Duodenal mucosa (tissue), 2 donors: ENCODE data around the gene DCN.

Experiments used
- H3K27ac ChIP-seq: one replicate; pipeline ENCODE4 v1.7.0; 2013; ENCODE audit warnings: low read depth, low read length
- H3K27me3 ChIP-seq, 2 donors: one replicate each; pipeline ENCODE4 v1.7.0; 2013; ENCODE audit warnings: low read length in 2 of 2, control low read depth in 1 of 2; ENCODE audit not compliant: insufficient read depth in 2 of 2, control insufficient read depth in 1 of 2
- H3K36me3 ChIP-seq, 2 donors: one replicate each; pipeline ENCODE4 v1.7.0; 2013; ENCODE audit warnings: low read length in 2 of 2, control low read depth in 1 of 2; ENCODE audit not compliant: insufficient read depth in 2 of 2, control insufficient read depth in 1 of 2
- H3K4me1 ChIP-seq, 2 donors: one replicate each; pipeline ENCODE4 v1.7.0; 2013; ENCODE audit warnings: low read length in 2 of 2, control low read depth in 1 of 2; ENCODE audit not compliant: insufficient read depth in 2 of 2, control insufficient read depth in 1 of 2
- H3K4me3 ChIP-seq, 2 donors: one replicate each; pipeline ENCODE4 v1.7.0; 2013; ENCODE audit warnings: low read length in 2 of 2, low read depth in 1 of 2
- H3K9ac ChIP-seq, 2 donors: one replicate each; pipeline ENCODE4 v1.7.0; 2013; ENCODE audit warnings: low read length in 2 of 2, low read depth in 1 of 2
- H3K9me3 ChIP-seq, 2 donors: one replicate each; pipeline ENCODE4 v1.7.0; 2013; ENCODE audit warnings: low read length in 2 of 2, control low read depth in 1 of 2; ENCODE audit not compliant: control insufficient read depth in 1 of 2

The DCN gene

DNA sequence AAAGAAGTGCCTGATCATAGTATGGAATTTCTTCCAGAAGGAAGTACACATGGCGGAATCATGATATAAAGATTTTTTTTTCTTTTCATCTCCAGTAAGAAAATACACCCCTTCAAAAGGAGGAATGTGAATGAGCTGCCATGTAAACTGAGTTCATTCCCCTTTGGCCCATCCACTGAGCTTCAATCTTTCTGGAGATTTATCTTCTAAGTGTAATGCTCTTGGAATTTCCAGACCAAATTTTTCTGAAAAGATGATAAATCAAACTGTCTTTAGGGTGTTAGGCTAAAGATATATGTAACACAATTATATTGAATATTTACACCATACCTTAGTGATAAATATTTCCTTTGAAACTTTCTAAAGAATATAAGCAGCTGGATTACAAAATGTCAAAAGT, 5.2 kb downstream of the DCN start:
- Histone ChIP-seq H3K36me3 (no peaks in the 10 kb centered on the region), H3K9ac (no peak overlapping the region), H3K27ac (no peak overlapping the region), H3K27me3 (no peaks in the 10 kb centered on the region), H3K4me1 (peaks cover 0 to 5% of the 10 kb centered on the region in 2 donors), H3K4me3 (peak overlapping the region in 1 of 2 donors; percentile 4), H3K9me3 (no peaks in the 10 kb centered on the region)

DNA sequence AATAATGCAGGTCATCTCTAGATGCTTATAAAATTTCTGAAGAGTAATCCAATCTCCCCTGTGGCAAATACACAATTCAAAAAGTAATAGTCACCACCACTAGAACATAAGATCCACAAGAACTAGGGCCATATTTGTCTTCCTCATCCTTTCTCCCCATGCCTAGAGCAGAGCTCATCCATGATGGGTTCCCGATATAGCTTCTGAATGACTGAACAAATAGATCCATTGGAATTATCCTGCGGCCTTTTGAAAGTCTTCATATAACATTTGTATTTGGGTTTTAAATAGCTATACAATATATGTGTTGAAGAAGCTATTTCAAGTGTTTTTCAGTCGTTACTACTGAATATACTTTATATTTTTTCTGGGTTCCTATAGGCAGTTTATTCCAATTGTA, 5.7 kb downstream of the DCN start:
- Histone ChIP-seq H3K27me3 (no peaks in the 10 kb centered on the region), H3K9ac (no peak overlapping the region), H3K36me3 (no peaks in the 10 kb centered on the region), H3K4me3 (peak overlapping the region in 1 of 2 donors; percentile 30), H3K27ac (no peak overlapping the region), H3K4me1 (peaks cover 0 to 5% of the 10 kb centered on the region in 2 donors), H3K9me3 (no peaks in the 10 kb centered on the region)

GRCh38 chr12:91176358-91176757, 6.3 kb downstream of the DCN start:
- H3K4me3 ChIP-seq = no peak overlapping the region
- H3K9me3 ChIP-seq = no peaks in the 10 kb centered on the region
- H3K9ac ChIP-seq = no peak overlapping the region
- no peaks in the 10 kb centered on the region for H3K36me3 ChIP-seq
- peaks cover 0 to 5% of the 10 kb centered on the region in 2 donors for H3K4me1 ChIP-seq
- no peaks in the 10 kb centered on the region for H3K27me3 ChIP-seq
- no peak overlapping the region for H3K27ac ChIP-seq

- Histone ChIP-seq H3K27ac (no peak overlapping the region), H3K27me3 (no peaks in the 10 kb centered on the region), H3K9me3 (no peaks in the 10 kb centered on the region), H3K4me3 (peak overlapping the region in 1 of 2 donors; percentile 8), H3K36me3 (no peaks in the 10 kb centered on the region), H3K9ac (no peak overlapping the region), H3K4me1 (peaks cover 0 to 2% of the 10 kb centered on the region in 2 donors)
Observed at GRCh38 chr12:91173124-91173523, 9.5 kb downstream of the DCN start.

- Histone ChIP-seq H3K9ac (no peak overlapping the region), H3K4me3 (no peak overlapping the region), H3K4me1 (no peaks in the 10 kb centered on the region), H3K36me3 (no peaks in the 10 kb centered on the region), H3K9me3 (no peaks in the 10 kb centered on the region), H3K27me3 (no peaks in the 10 kb centered on the region), H3K27ac (no peak overlapping the region)
Observed at GRCh38 chr12:91172096-91172495, 10.5 kb downstream of the DCN start.

- Histone ChIP-seq H3K4me3 (no peak overlapping the region), H3K36me3 (no peaks in the 10 kb centered on the region), H3K9me3 (no peaks in the 10 kb centered on the region), H3K9ac (no peak overlapping the region), H3K27me3 (no peaks in the 10 kb centered on the region), H3K27ac (no peak overlapping the region), H3K4me1 (no peaks in the 10 kb centered on the region)
Observed at GRCh38 chr12:91171476-91171875, 11.1 kb downstream of the DCN start.

DNA sequence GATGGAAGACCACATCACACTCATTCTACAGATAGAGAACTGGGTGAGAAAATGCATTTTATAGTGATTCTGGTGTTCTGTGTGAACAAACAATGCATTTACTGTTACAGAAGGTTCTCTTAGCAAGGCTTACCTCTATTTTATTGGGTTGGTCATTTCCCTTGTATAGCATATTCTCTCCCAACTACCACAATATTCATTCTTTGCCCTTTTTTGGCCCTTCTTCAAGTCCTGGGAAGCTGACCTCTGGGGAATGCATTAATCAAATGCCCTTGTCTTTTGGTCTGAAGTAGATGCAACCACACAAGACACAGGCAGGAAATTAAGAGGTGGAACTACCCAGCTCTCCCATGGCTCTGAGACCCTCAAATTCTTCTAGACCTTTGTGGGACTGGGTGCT, 19.5 kb downstream of the DCN start:
- Histone ChIP-seq H3K27ac (no peak overlapping the region), H3K27me3 (no peaks in the 10 kb centered on the region), H3K9me3 (no peaks in the 10 kb centered on the region), H3K4me3 (no peak overlapping the region), H3K4me1 (no peaks in the 10 kb centered on the region), H3K36me3 (no peaks in the 10 kb centered on the region), H3K9ac (no peak overlapping the region)

- Histone ChIP-seq H3K27ac (no peak overlapping the region), H3K9me3 (no peaks in the 10 kb centered on the region)
Observed at GRCh38 chr12:91161009-91161408, 21.6 kb downstream of the DCN start.

GRCh38 chr12:91155990-91156389, 26.6 kb downstream of the DCN start:
- H3K4me1 ChIP-seq = no peaks in the 10 kb centered on the region
- H3K9ac ChIP-seq = no peak overlapping the region
- H3K27me3 ChIP-seq = no peaks in the 10 kb centered on the region
- no peaks in the 10 kb centered on the region for H3K9me3 ChIP-seq
- no peaks in the 10 kb centered on the region for H3K36me3 ChIP-seq
- H3K27ac ChIP-seq = no peak overlapping the region
- no peak overlapping the region for H3K4me3 ChIP-seq

More at GRCh38 chr12:91161009-91161408, 21.6 kb downstream of the DCN start:
- Histone ChIP-seq H3K27me3 (no peaks in the 10 kb centered on the region), H3K4me1 (no peaks in the 10 kb centered on the region), H3K4me3 (no peak overlapping the region), H3K36me3 (no peaks in the 10 kb centered on the region), H3K9ac (no peak overlapping the region)

DNA sequence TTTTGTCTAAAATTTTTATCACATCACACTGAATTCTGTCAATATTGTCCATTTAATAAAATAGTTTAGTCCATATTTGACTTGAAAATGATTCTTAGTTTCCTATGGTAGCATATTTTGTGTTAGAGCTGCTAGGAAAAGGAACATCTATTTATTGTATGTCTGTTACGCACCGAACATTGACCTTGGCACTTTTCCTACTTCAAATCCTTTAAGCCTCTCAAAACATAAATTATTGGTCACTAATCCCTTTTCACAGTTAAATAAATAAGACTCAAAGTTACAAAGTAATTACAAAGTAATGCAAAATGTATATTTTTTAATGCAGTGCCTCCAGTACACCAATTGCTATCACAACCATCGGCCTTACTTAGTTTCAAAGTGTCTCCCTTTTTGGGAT, 28.5 kb downstream of the DCN start:
- no peaks in the 10 kb centered on the region for H3K9me3 ChIP-seq
- no peaks in the 10 kb centered on the region for H3K27me3 ChIP-seq
- H3K9ac ChIP-seq = no peak overlapping the region
- no peak overlapping the region for H3K27ac ChIP-seq
- H3K4me3 ChIP-seq = no peak overlapping the region
- H3K36me3 ChIP-seq = no peaks in the 10 kb centered on the region
- no peaks in the 10 kb centered on the region for H3K4me1 ChIP-seq

DNA sequence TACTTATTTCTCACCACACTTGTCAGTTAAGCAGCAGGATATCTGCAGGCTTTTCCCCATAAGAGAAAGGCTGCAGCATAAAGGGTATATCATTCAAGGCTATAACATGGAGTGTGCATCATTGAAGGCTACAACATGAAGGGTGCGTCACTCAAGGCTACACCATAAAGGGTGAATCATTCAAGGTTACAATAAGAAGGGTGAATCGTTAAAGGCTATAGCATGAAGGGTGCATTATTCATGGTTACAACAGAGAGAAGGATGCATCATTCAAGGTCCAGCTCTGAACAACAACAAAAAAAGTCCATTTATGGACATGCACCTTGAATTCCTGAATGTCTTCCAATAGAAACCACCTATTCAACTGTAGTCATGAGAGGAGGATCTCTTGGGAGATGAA, 38.6 kb downstream of the DCN start:
- Histone ChIP-seq H3K4me1 (peaks cover 3 to 12% of the 10 kb centered on the region in 2 donors), H3K27ac (no peak overlapping the region), H3K4me3 (no peak overlapping the region), H3K9me3 (no peaks in the 10 kb centered on the region), H3K27me3 (no peaks in the 10 kb centered on the region), H3K36me3 (no peaks in the 10 kb centered on the region), H3K9ac (no peak overlapping the region)
